ENCODE data around the gene HAGH. TPM values are rescaled to one million over a fixed set of nuclear protein-coding genes. Genes with fewer than 3 reads are reported as not detected.

Gene HAGH
- total and polyA plus RNA-seq, 9 of the 15 experiments (the other 6 are each of a cell fraction or from before 2014, with no cell fraction given) = 0.46 to 35.1 (median 16.8) TPM

DNA sequence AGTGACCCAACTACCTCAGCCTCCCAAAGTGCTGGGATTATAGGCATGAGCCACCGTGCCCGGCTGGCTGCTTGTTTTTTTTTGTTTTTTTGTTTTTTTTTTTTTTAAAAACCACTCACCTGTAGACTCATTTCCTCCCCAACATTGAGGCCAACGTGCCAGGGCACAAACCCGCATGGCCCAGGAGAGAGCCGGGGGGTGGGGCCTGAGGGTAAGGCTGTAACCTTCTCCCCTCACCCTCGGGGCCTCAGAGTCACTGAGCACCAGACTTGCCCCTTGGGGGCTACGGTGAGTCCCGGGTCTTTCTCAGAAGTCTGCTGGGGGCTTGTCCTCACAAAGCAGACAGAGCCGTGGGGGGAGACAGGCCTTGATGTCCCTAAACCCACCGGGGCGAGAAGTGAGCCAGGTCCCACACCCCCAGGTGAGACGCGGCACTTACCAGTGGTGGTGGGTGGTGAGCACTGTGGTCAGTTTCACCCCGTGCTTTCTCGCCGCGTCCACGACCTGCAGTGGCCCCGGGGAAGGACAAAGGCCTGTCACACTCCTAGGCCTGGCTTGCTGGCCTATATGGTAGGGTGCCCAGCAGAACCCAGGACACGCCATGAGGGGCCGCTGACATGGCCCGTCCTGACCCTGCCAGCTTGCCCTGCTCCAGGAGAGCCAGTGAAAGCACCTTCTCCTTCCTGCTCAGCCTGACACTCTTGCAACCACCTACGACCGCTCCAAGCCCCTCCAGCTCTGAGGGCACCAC, 4.6 kb downstream of the HAGH start:
- H3K9me3 ChIP-seq (replicated peaks; ENCODE audit: control insufficient read depth, insufficient read depth, low read depth, low read length) = no peaks in the 10 kb centered on the region
- no peak for TF ChIP-seq NFE2L1 (tag; IDR thresholded peaks at IDR 0.05; ENCODE audit: borderline replicate concordance, low read depth)
- TF ChIP-seq, protein P1, sequence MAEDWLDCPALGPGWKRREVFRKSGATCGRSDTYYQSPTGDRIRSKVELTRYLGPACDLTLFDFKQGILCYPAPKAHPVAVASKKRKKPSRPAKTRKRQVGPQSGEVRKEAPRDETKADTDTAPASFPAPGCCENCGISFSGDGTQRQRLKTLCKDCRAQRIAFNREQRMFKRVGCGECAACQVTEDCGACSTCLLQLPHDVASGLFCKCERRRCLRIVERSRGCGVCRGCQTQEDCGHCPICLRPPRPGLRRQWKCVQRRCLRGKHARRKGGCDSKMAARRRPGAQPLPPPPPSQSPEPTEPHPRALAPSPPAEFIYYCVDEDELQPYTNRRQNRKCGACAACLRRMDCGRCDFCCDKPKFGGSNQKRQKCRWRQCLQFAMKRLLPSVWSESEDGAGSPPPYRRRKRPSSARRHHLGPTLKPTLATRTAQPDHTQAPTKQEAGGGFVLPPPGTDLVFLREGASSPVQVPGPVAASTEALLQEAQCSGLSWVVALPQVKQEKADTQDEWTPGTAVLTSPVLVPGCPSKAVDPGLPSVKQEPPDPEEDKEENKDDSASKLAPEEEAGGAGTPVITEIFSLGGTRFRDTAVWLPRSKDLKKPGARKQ (CRISPR knock-in tag; IDR thresholded peaks at IDR 0.05) = no peak
- TF ChIP-seq RNF2 (IDR thresholded peaks at IDR 0.05) = no peak
- TF ChIP-seq CC2D1A (IDR thresholded peaks at IDR 0.05) = no peak
- no peak for TF ChIP-seq SP1 (CRISPR knock-in tag; IDR thresholded peaks at IDR 0.05)
- TF ChIP-seq FOXJ2 (tag; IDR thresholded peaks at IDR 0.05) = no peak
- CTCF ChIA-PET (ENCODE audit: low intra/inter-chr PET ratio) = no interaction called here
- ATAC-seq (no peak), FAIRE-seq (no peak), DNase-seq (ENCODE audit: extremely low read depth in 1 of 4, low spot score in 3 of 4) (no peak)
- H3K36me3 ChIP-seq (ENCODE audit: control insufficient read depth, insufficient read depth, low read length) = no peaks in the 10 kb centered on the region; the same call in 2 of the 3 replicates
- H3K4me1 ChIP-seq (replicated peaks in 1 of 2; ENCODE audit: control insufficient read depth in 2 of 2, insufficient read depth in 2 of 2, low read length in 2 of 2) = peaks cover 3 to 59% of the 10 kb centered on the region in 2 experiments; a peak in 3 of 5 replicates
- H3K9me1 ChIP-seq (ENCODE audit: control insufficient read depth, insufficient read depth, low read length) = no peaks in the 10 kb centered on the region
- POLR2A ChIA-PET = no interaction called here
- in situ Hi-C loops (cut with MboI) (no loop called here), intact Hi-C loops (cut with micrococcal nuclease) (no loop called here)
- H3K4me3 ChIP-seq = no peak overlapping the region
- H3K9ac ChIP-seq (ENCODE audit: insufficient read depth in 1 of 2, low read depth in 2 of 2, low read length in 2 of 2) = no peak overlapping the region
- H3K27me3 ChIP-seq (ENCODE audit: control insufficient read depth in 2 of 2, insufficient read depth in 2 of 2, low read length in 2 of 2) = no peaks in the 10 kb centered on the region
- no peaks in the 10 kb centered on the region for H4K20me1 ChIP-seq (replicated peaks; ENCODE audit: control insufficient read depth, insufficient read depth, low read length)
- no TSS peak for BruUV-seq (replicated peaks)
- H3K27ac ChIP-seq (ENCODE audit: extremely low read depth, low read depth, low read length) = no peak overlapping the region
- WGBS (ENCODE audit: insufficient coverage, low coverage, missing lambda C conversion rate) = 85% methylated on average over 21 of the region's 24 CpGs
- H3K79me2 ChIP-seq (ENCODE audit: control insufficient read depth, insufficient read depth, low read length) = peaks cover 4% of the 10 kb centered on the region; the same call in 2 of the 3 replicates
- no peak overlapping the region for H2AFZ ChIP-seq (ENCODE audit: low read depth, low read length)
- no peak overlapping the region for H3K4me2 ChIP-seq (ENCODE audit: insufficient read depth, low read length)

All from K562 (cell line).